AG04450 (cell line): ENCODE results near the gene TTC9. TPM values are rescaled to one million over a fixed set of nuclear protein-coding genes. Genes with fewer than 3 reads are reported as not detected.

ENCODE experiments used
- CTCF ChIA-PET: fragments of 300-600, 350-600 bp; formaldehyde crosslinking; extraction: SDS; loops from one replicate; lab custom pipeline; 2022; ENCODE audit warnings: antibody characterized with exemption, inconsistent platforms; lab: Charles Lee
- POLR2A ChIA-PET: fragments of 350-600 bp; formaldehyde crosslinking; extraction: SDS; loops from one replicate; lab custom pipeline; 2021; ENCODE audit warnings: antibody characterized with exemption, inconsistent platforms; lab: Yijun Ruan, JAX
- DNase-seq: peaks from one replicate; pipeline ENCODE4 v3.0.0-alpha.2; 2011; ENCODE audit warnings: low read depth, low spot score
- H3K27ac ChIP-seq: one replicate; pipeline ENCODE4 v1.5.1; 2012; ENCODE audit warnings: low read depth, low read length, control low read depth
- H3K27me3 ChIP-seq: one replicate; pipeline ENCODE4 v1.6.0; 2012; ENCODE audit warnings: low read length; ENCODE audit not compliant: control insufficient read depth, insufficient read depth
- H3K4me3 ChIP-seq: 2 replicates; pipeline ENCODE4 v1.5.1; 2011; ENCODE audit warnings: mild to moderate bottlenecking, low read depth, low read length, control low read depth
- H3K9me3 ChIP-seq: 2 replicates; pipeline ENCODE4 v1.5.1; 2012; ENCODE audit warnings: low read length; ENCODE audit not compliant: control insufficient read depth, insufficient read depth
- polyA plus RNA-seq: library from polyadenylated mRNA; depleted of rRNA; stranded (reverse); fragments of >200 nt; gene quantifications from 2 replicates; pipeline ENCODE4 v1.2.3, GENCODE V29; 2011
- TF ChIP-seq, protein P1 (sequence below): IDR thresholded peaks from 2 replicates; pipeline ENCODE4 v1.5.1; 2011; ENCODE audit warnings: low read depth, low read length, control low read depth, inconsistent platforms

TTC9 gene
- polyA plus RNA-seq, 1 experiment = 0.02 TPM

DNA sequence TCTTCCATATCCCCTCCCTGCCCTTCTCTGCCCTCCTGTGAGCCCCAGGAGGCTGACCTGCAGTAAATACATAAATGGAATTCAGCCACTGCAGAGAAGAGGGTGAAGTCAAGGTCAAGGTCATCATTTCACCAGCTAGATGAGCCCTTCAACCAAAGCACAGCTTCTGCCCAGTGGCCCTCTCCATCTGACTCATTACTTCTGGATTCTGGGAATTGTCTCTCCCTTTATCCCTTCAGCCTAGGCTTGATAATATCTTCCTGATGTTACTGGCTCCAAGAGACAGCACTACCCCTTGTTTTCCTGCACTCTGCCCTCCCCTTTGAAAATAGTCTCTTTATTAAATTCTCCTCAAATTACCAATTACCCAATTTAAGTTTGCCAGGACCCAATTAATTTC lies 64.5 kb downstream of the TTC9 start:
- no peak for DNase-seq
- H3K4me3 ChIP-seq = no peak overlapping the region
- ChIA-PET CTCF (interaction anchor here (1.0 kb wide), 1 partner anchor 7 kb away, joined by 5 read pairs; no protein-coding TSS in a partner anchor), POLR2A (no interaction called here)
- TF ChIP-seq, protein P1, sequence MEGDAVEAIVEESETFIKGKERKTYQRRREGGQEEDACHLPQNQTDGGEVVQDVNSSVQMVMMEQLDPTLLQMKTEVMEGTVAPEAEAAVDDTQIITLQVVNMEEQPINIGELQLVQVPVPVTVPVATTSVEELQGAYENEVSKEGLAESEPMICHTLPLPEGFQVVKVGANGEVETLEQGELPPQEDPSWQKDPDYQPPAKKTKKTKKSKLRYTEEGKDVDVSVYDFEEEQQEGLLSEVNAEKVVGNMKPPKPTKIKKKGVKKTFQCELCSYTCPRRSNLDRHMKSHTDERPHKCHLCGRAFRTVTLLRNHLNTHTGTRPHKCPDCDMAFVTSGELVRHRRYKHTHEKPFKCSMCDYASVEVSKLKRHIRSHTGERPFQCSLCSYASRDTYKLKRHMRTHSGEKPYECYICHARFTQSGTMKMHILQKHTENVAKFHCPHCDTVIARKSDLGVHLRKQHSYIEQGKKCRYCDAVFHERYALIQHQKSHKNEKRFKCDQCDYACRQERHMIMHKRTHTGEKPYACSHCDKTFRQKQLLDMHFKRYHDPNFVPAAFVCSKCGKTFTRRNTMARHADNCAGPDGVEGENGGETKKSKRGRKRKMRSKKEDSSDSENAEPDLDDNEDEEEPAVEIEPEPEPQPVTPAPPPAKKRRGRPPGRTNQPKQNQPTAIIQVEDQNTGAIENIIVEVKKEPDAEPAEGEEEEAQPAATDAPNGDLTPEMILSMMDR = no peak
- H3K27ac ChIP-seq = no peak overlapping the region
- no peaks in the 10 kb centered on the region for H3K9me3 ChIP-seq
- peaks cover 9% of the 10 kb centered on the region for H3K27me3 ChIP-seq

- Histone ChIP-seq H3K27me3 (peaks cover 10% of the 10 kb centered on the region), H3K27ac (no peak overlapping the region), H3K4me3 (no peak overlapping the region), H3K9me3 (no peaks in the 10 kb centered on the region)
- ChIA-PET POLR2A (no interaction called here), CTCF (no interaction called here)
- TF ChIP-seq, protein P1 = no peak
- no peak for DNase-seq
These were observed 65.7 kb downstream of the TTC9 start for GRCh38 chr14:70707138-70708038.

GRCh38 chr14:70708717-70709570 lies 67.2 kb downstream of the TTC9 start:
- no peak for DNase-seq
- Histone ChIP-seq H3K27me3 (peaks cover 15% of the 10 kb centered on the region), H3K9me3 (no peaks in the 10 kb centered on the region), H3K27ac (no peak overlapping the region), H3K4me3 (no peak overlapping the region)
- ChIA-PET CTCF (no interaction called here), POLR2A (no interaction called here)
- TF ChIP-seq, protein P1 = no peak

GRCh38 chr14:70709726-70710382 lies 68.1 kb downstream of the TTC9 start:
- no peak overlapping the region for H3K27ac ChIP-seq
- H3K9me3 ChIP-seq = no peaks in the 10 kb centered on the region
- POLR2A ChIA-PET = no interaction called here
- TF ChIP-seq, protein P1 = no peak
- DNase-seq = no peak
- peaks cover 15% of the 10 kb centered on the region for H3K27me3 ChIP-seq
- H3K4me3 ChIP-seq = no peak overlapping the region
- CTCF ChIA-PET = no interaction called here
